ENCODE data around the gene AHSA1.

The AHSA1 gene

DNA sequence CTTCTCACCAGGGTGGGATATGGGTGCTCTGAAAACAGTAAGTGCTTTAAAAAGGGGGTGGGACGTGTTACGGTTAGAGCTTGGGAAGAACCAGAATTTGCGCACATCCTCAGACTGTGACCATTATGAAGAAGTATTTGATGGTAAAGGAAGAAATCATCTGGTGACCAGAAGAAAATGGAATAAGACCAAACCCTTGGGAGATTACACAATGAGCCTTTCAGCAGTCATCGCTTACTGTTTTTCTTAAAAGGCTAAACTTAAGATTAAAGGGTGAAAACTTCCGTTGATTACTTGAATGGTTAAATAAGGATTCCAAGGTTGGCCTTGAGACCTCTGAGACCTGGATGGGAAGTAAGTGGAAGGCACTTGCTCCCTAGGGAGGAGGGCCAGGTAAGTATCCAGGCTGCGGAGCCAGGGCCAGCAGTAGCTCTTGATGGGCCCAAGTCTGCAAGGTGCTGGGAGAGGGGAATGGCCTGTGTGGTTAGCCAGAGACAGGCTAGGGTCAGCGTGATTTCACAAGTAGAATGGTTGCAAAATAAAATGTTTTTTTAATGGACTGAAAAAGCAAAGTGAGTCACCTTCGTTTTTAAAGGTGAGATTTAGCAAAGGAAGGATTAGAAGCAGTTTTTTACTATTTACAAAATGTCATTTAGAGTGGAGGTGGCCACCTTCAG, 53.7 kb downstream of the AHSA1 start:
- TF ChIP-seq CTCF (IDR thresholded peaks at IDR 0.05; ENCODE audit: extremely low read depth, missing control alignments): no peak
- DNase-seq (ENCODE audit: low spot score): no peak

DNA sequence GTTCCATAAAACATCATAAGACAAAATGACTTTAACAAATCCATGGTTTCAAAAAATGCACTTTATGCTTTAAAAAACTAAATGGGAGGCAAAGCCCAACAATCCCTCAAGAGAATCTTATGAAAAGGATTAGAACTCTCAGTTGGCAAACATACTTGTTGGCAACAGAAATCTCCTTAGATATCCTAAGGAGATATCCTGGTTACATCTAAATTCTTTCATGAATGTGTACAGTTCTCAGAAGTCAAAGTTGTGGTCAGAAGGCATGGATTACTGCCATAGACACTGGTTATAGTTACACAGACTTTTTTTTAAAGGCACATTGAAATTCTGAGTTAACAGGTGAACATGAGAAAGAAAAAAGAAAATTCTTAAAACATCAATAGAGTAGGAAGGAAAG, 58.2 kb downstream of the AHSA1 start:
- TF ChIP-seq CTCF (IDR thresholded peaks at IDR 0.05; ENCODE audit: extremely low read depth, missing control alignments): no peak
- DNase-seq (ENCODE audit: low spot score): no peak

All from GM20000 (cell line).